Prostate gland (tissue), 2 donors: Measurements from ENCODE around the gene GRK4.

Source experiments
- POLR2A ChIP-seq: fragments of 450-650 bp; IDR thresholded peaks from one replicate; pipeline ENCODE4 v1.6.1; 2016; ENCODE audit warnings: antibody characterized with exemption, mild to moderate bottlenecking
- POLR2AphosphoS5 ChIP-seq: sonication (generic); formaldehyde crosslinking; IDR thresholded peaks from one replicate; pipeline ENCODE4 v1.6.1; 2017; ENCODE audit warnings: antibody characterized with exemption
- TF ChIP-seq, protein P1 (sequence below), 4 experiments: fragments of 200-600 bp in 2 of 4; fragments of 450-650 bp in 2 of 4; sonication (generic) in 2 of 4; IDR thresholded peaks; 1 replicate in 3 of 4; 2 replicates in 1 of 4; pipeline ENCODE4 v1.5.1; 2016 to 2019; ENCODE audit warnings: antibody characterized with exemption in 4 of 4, mild to moderate bottlenecking in 2 of 4, moderate library complexity in 2 of 4

DNA sequence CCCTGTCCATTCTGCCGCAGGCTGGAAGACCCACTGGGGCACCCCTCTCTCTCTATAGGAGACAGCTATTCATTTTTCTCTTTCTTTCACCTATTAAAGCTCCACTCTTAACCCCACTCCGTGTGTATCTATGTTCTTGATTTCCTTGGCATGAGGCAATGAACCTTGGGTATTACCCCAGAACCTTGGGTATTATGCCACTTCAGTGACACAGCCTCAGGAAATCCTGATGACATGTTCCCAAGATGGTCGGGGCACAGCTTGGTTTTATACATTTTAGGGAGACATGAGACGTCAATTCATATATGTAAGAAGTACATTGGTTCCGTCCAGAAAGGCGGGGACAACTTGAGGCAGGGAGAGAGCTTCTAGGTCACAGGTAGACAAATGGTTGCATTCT lies 97.6 kb downstream of the GRK4 start:
- TF ChIP-seq, protein P1, sequence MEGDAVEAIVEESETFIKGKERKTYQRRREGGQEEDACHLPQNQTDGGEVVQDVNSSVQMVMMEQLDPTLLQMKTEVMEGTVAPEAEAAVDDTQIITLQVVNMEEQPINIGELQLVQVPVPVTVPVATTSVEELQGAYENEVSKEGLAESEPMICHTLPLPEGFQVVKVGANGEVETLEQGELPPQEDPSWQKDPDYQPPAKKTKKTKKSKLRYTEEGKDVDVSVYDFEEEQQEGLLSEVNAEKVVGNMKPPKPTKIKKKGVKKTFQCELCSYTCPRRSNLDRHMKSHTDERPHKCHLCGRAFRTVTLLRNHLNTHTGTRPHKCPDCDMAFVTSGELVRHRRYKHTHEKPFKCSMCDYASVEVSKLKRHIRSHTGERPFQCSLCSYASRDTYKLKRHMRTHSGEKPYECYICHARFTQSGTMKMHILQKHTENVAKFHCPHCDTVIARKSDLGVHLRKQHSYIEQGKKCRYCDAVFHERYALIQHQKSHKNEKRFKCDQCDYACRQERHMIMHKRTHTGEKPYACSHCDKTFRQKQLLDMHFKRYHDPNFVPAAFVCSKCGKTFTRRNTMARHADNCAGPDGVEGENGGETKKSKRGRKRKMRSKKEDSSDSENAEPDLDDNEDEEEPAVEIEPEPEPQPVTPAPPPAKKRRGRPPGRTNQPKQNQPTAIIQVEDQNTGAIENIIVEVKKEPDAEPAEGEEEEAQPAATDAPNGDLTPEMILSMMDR (IDR thresholded peaks at IDR 0.05): no peak
- no peak for TF ChIP-seq POLR2AphosphoS5
- no peak for TF ChIP-seq POLR2A
